ENCODE data around the gene DAG1.

The DAG1 gene

DNA sequence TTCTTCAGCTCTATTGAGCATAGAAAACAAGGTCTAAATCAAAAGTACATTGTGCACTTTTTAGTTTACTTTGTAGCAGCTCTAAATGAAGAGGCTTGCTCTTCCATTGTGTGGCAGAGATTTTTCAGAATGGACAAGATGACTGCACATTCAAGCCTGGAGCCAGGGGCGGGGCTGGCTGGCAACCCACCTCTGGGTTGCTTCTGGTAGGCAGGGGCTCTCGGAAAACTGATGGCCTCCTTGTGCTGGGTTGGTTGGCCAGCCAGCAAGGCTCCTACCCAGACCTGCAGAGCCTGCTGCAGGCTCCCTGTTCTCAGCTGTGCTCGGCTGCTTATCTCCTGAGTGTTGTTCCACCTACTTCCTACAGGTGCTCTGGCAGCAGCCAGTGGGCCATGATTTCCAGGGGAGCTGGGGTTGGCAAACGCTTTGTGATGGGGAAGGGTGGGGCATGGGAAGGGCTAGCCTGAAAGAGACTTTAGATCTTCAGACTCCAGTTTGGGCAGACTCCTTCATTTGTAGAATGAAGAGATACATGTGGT lies 93.0 kb downstream of the DAG1 start:
- no peak overlapping the region for H3K23ac ChIP-seq (ENCODE audit: low read depth, low read length, poor library complexity)
- no peaks in the 10 kb centered on the region for H3K9me3 ChIP-seq (replicated peaks in 1 of 2; ENCODE audit: control insufficient read depth in 2 of 2, insufficient read depth in 1 of 2, low read depth in 1 of 2, low read length in 2 of 2)
- no peak overlapping the region for H3K18ac ChIP-seq (ENCODE audit: low read length)
- H2BK5ac ChIP-seq (ENCODE audit: low read length) = no peak overlapping the region
- H2BK15ac ChIP-seq (ENCODE audit: low read length) = no peak overlapping the region
- no peaks in the 10 kb centered on the region for H3K4me1 ChIP-seq (ENCODE audit: control insufficient read depth in 2 of 2, insufficient read depth in 1 of 2, low read depth in 1 of 2, low read length in 2 of 2)
- no peak overlapping the region for H3K27ac ChIP-seq (replicated peaks; ENCODE audit: low read length)
- H4K8ac ChIP-seq (ENCODE audit: low read depth, low read length) = no peak overlapping the region
- no peaks in the 10 kb centered on the region for H3K36me3 ChIP-seq (replicated peaks in 1 of 2; ENCODE audit: control insufficient read depth in 2 of 2, insufficient read depth in 2 of 2, low read length in 2 of 2)
- WGBS, 2 donors (ENCODE audit: extremely low coverage in 2 of 2, insufficient read length in 2 of 2, insufficient replicate concordance in 1 of 2) = no CpG with 5 or more reads among the region's 4 CpGs
- H3K4me2 ChIP-seq (ENCODE audit: insufficient read depth, low read length, poor library complexity, severe bottlenecking) = no peak overlapping the region
- no peaks in the 10 kb centered on the region for H3K79me1 ChIP-seq (ENCODE audit: low read depth, low read length)
- H4K91ac ChIP-seq (ENCODE audit: low read depth, low read length, poor library complexity) = no peak overlapping the region
- H3K9ac ChIP-seq (ENCODE audit: low read depth, low read length, poor library complexity) = no peak overlapping the region
- DNase-seq (ENCODE audit: low spot score) = no peak
- no peak overlapping the region for H2BK12ac ChIP-seq (ENCODE audit: low read length)
- H2AK5ac ChIP-seq (ENCODE audit: low read depth, low read length) = no peak overlapping the region
- H3K4me3 ChIP-seq (ENCODE audit: low read length in 2 of 2) = no peak overlapping the region
- no peak overlapping the region for H3K4ac ChIP-seq (ENCODE audit: low read length)
- H3K27me3 ChIP-seq (ENCODE audit: control insufficient read depth in 3 of 3, insufficient read depth in 3 of 3, low read depth in 1 of 3, low read length in 3 of 3) = no peaks in the 10 kb centered on the region
- H2BK120ac ChIP-seq (ENCODE audit: low read depth, low read length) = no peak overlapping the region
- H2AFZ ChIP-seq (ENCODE audit: low read length) = no peak overlapping the region
- H3K14ac ChIP-seq (ENCODE audit: low read length) = no peak overlapping the region

DNA sequence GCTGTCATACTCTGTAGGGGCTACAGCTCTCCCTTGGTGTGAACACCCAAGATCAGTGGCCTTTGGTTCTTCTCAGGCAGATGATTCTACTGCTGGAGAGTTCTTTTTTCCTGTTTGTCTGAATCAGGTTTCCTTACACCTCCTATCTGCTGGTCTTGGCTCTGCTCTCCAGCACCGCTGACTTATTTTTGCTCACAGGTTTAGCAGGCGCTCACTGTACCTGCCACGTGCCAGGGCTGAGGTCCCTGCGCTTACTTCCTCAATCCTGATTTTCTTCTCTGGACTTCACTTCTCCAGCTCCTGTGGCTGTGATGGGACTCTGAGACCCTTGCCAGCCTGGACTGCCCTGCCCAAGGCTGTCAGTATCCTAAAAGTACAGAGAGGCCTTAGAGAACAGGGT lies 93.7 kb downstream of the DAG1 start:
- no peak overlapping the region for H4K91ac ChIP-seq (ENCODE audit: low read depth, low read length, poor library complexity)
- no peak for DNase-seq (ENCODE audit: low spot score)
- no peak overlapping the region for H2BK12ac ChIP-seq (ENCODE audit: low read length)
- H3K36me3 ChIP-seq (replicated peaks in 1 of 2; ENCODE audit: control insufficient read depth in 2 of 2, insufficient read depth in 2 of 2, low read length in 2 of 2) = no peaks in the 10 kb centered on the region
- H3K4ac ChIP-seq (ENCODE audit: low read length) = no peak overlapping the region
- no peak overlapping the region for H2BK15ac ChIP-seq (ENCODE audit: low read length)
- H2AK5ac ChIP-seq (ENCODE audit: low read depth, low read length) = no peak overlapping the region
- no peaks in the 10 kb centered on the region for H3K4me1 ChIP-seq (ENCODE audit: control insufficient read depth in 2 of 2, insufficient read depth in 1 of 2, low read depth in 1 of 2, low read length in 2 of 2)
- no peak overlapping the region for H2BK120ac ChIP-seq (ENCODE audit: low read depth, low read length)
- WGBS, 2 donors (ENCODE audit: extremely low coverage in 2 of 2, insufficient read length in 2 of 2, insufficient replicate concordance in 1 of 2) = no CpG with 5 or more reads among the region's 4 CpGs
- H3K27me3 ChIP-seq (ENCODE audit: control insufficient read depth in 3 of 3, insufficient read depth in 3 of 3, low read depth in 1 of 3, low read length in 3 of 3) = no peaks in the 10 kb centered on the region
- H3K9me3 ChIP-seq (replicated peaks in 1 of 2; ENCODE audit: control insufficient read depth in 2 of 2, insufficient read depth in 1 of 2, low read depth in 1 of 2, low read length in 2 of 2) = no peaks in the 10 kb centered on the region
- no peak overlapping the region for H3K4me2 ChIP-seq (ENCODE audit: insufficient read depth, low read length, poor library complexity, severe bottlenecking)
- H3K9ac ChIP-seq (ENCODE audit: low read depth, low read length, poor library complexity) = no peak overlapping the region
- H2BK5ac ChIP-seq (ENCODE audit: low read length) = no peak overlapping the region
- H2AFZ ChIP-seq (ENCODE audit: low read length) = no peak overlapping the region
- H3K18ac ChIP-seq (ENCODE audit: low read length) = no peak overlapping the region
- H3K4me3 ChIP-seq (ENCODE audit: low read length in 2 of 2) = no peak overlapping the region
- H3K79me1 ChIP-seq (ENCODE audit: low read depth, low read length) = no peaks in the 10 kb centered on the region
- no peak overlapping the region for H3K23ac ChIP-seq (ENCODE audit: low read depth, low read length, poor library complexity)
- no peak overlapping the region for H3K27ac ChIP-seq (replicated peaks; ENCODE audit: low read length)
- no peak overlapping the region for H3K14ac ChIP-seq (ENCODE audit: low read length)
- no peak overlapping the region for H4K8ac ChIP-seq (ENCODE audit: low read depth, low read length)

- no CpG with 5 or more reads among the region's 2 CpGs for WGBS, 2 donors (ENCODE audit: extremely low coverage in 2 of 2, insufficient read length in 2 of 2, insufficient replicate concordance in 1 of 2)
- no peak overlapping the region for H3K27ac ChIP-seq (replicated peaks; ENCODE audit: low read length)
- no peak overlapping the region for H2BK5ac ChIP-seq (ENCODE audit: low read length)
- no peaks in the 10 kb centered on the region for H3K36me3 ChIP-seq (replicated peaks in 1 of 2; ENCODE audit: control insufficient read depth in 2 of 2, insufficient read depth in 2 of 2, low read length in 2 of 2)
- no peak overlapping the region for H3K14ac ChIP-seq (ENCODE audit: low read length)
- no peak overlapping the region for H3K4ac ChIP-seq (ENCODE audit: low read length)
- H2BK120ac ChIP-seq (ENCODE audit: low read depth, low read length) = no peak overlapping the region
- no peak overlapping the region for H3K23ac ChIP-seq (ENCODE audit: low read depth, low read length, poor library complexity)
- no peak for DNase-seq (ENCODE audit: low spot score)
- H3K27me3 ChIP-seq (ENCODE audit: control insufficient read depth in 3 of 3, insufficient read depth in 3 of 3, low read depth in 1 of 3, low read length in 3 of 3) = no peaks in the 10 kb centered on the region
- no peaks in the 10 kb centered on the region for H3K4me1 ChIP-seq (ENCODE audit: control insufficient read depth in 2 of 2, insufficient read depth in 1 of 2, low read depth in 1 of 2, low read length in 2 of 2)
- H3K9ac ChIP-seq (ENCODE audit: low read depth, low read length, poor library complexity) = no peak overlapping the region
- no peaks in the 10 kb centered on the region for H3K79me1 ChIP-seq (ENCODE audit: low read depth, low read length)
- no peak overlapping the region for H2AFZ ChIP-seq (ENCODE audit: low read length)
- H2BK15ac ChIP-seq (ENCODE audit: low read length) = no peak overlapping the region
- no peak overlapping the region for H3K4me2 ChIP-seq (ENCODE audit: insufficient read depth, low read length, poor library complexity, severe bottlenecking)
- H3K18ac ChIP-seq (ENCODE audit: low read length) = no peak overlapping the region
- H3K9me3 ChIP-seq (replicated peaks in 1 of 2; ENCODE audit: control insufficient read depth in 2 of 2, insufficient read depth in 1 of 2, low read depth in 1 of 2, low read length in 2 of 2) = no peaks in the 10 kb centered on the region
- no peak overlapping the region for H2AK5ac ChIP-seq (ENCODE audit: low read depth, low read length)
- H4K91ac ChIP-seq (ENCODE audit: low read depth, low read length, poor library complexity) = no peak overlapping the region
- no peak overlapping the region for H2BK12ac ChIP-seq (ENCODE audit: low read length)
- H3K4me3 ChIP-seq (ENCODE audit: low read length in 2 of 2) = no peak overlapping the region
- no peak overlapping the region for H4K8ac ChIP-seq (ENCODE audit: low read depth, low read length)
These were observed 96.2 kb downstream of the DAG1 start for GRCh38 chr3:49566312-49566711.

DNA sequence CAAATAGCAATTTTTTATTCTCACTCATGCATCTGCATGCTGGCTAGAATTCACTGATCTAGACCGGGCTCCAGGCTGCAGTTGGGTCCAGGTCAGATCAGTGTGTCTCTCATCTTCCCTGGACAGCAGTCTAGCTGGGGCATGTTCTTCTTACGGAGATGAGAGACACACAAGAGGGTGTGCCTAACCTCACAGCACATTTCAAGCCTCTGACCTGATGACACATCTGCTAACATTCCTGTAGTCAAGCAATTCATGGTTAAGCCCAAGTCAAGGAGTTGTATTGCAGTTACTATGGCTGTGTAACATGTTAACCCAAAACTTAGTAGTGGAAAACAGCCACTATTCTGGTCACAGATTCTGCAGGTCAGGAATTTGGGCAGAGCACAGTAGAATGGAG lies 97.3 kb downstream of the DAG1 start:
- H2BK120ac ChIP-seq (ENCODE audit: low read depth, low read length) = no peak overlapping the region
- no peak overlapping the region for H2BK5ac ChIP-seq (ENCODE audit: low read length)
- DNase-seq (ENCODE audit: low spot score) = no peak
- no peaks in the 10 kb centered on the region for H3K27me3 ChIP-seq (ENCODE audit: control insufficient read depth in 3 of 3, insufficient read depth in 3 of 3, low read depth in 1 of 3, low read length in 3 of 3)
- no peak overlapping the region for H2AK5ac ChIP-seq (ENCODE audit: low read depth, low read length)
- WGBS, 2 donors (ENCODE audit: extremely low coverage in 2 of 2, insufficient read length in 2 of 2, insufficient replicate concordance in 1 of 2) = no CpG with 5 or more reads among the region's 2 CpGs
- peak overlapping the region; percentile 36 for H3K18ac ChIP-seq (ENCODE audit: low read length)
- no peak overlapping the region for H2BK12ac ChIP-seq (ENCODE audit: low read length)
- H3K27ac ChIP-seq (replicated peaks; ENCODE audit: low read length) = no peak overlapping the region
- no peaks in the 10 kb centered on the region for H3K79me1 ChIP-seq (ENCODE audit: low read depth, low read length)
- no peak overlapping the region for H3K23ac ChIP-seq (ENCODE audit: low read depth, low read length, poor library complexity)
- peak overlapping the region in 1 of 2 donors; percentile 32 for H3K4me3 ChIP-seq (ENCODE audit: low read length in 2 of 2)
- no peak overlapping the region for H3K4me2 ChIP-seq (ENCODE audit: insufficient read depth, low read length, poor library complexity, severe bottlenecking)
- no peaks in the 10 kb centered on the region for H3K4me1 ChIP-seq (ENCODE audit: control insufficient read depth in 2 of 2, insufficient read depth in 1 of 2, low read depth in 1 of 2, low read length in 2 of 2)
- H3K9ac ChIP-seq (ENCODE audit: low read depth, low read length, poor library complexity) = no peak overlapping the region
- no peak overlapping the region for H3K4ac ChIP-seq (ENCODE audit: low read length)
- no peaks in the 10 kb centered on the region for H3K36me3 ChIP-seq (replicated peaks in 1 of 2; ENCODE audit: control insufficient read depth in 2 of 2, insufficient read depth in 2 of 2, low read length in 2 of 2)
- H3K9me3 ChIP-seq (replicated peaks in 1 of 2; ENCODE audit: control insufficient read depth in 2 of 2, insufficient read depth in 1 of 2, low read depth in 1 of 2, low read length in 2 of 2) = no peaks in the 10 kb centered on the region
- no peak overlapping the region for H4K8ac ChIP-seq (ENCODE audit: low read depth, low read length)
- H2AFZ ChIP-seq (ENCODE audit: low read length) = no peak overlapping the region
- H3K14ac ChIP-seq (ENCODE audit: low read length) = no peak overlapping the region
- H4K91ac ChIP-seq (ENCODE audit: low read depth, low read length, poor library complexity) = no peak overlapping the region
- no peak overlapping the region for H2BK15ac ChIP-seq (ENCODE audit: low read length)
